Brain microvascular endothelial cell (primary cell): ENCODE results near the gene STAMBP.
"Not testable (repeated sequence)": the region's sequence is repeated elsewhere in the genome, so short reads cannot be mapped to it uniquely, and the experiment has no call there.

ENCODE experiments used
- DNase-seq: peaks from one replicate; pipeline ENCODE4 v3.0.0-alpha.2; 2020
- H3K27ac ChIP-seq: fragments of 250-450 bp; sonication (Bioruptor Pico); 2 replicates; pipeline ENCODE4 v1.5.1; 2020; ENCODE audit warnings: mild to moderate bottlenecking, moderate library complexity
- H3K27me3 ChIP-seq: fragments of 250-450 bp; sonication (Bioruptor Pico); replicated peaks from 2 replicates; pipeline ENCODE4 v1.5.1; 2020; ENCODE audit warnings: mild to moderate bottlenecking
- H3K36me3 ChIP-seq: fragments of 250-450 bp; sonication (Bioruptor Pico); replicated peaks from 2 replicates; pipeline ENCODE4 v1.5.1; 2020; ENCODE audit warnings: mild to moderate bottlenecking
- H3K4me3 ChIP-seq: 2 replicates; pipeline ENCODE4 v1.5.1; 2011; ENCODE audit warnings: low read depth, mild to moderate bottlenecking, control low read depth, low read length, moderate library complexity
- CTCF ChIP-seq: IDR thresholded peaks from 2 replicates; pipeline ENCODE4 v1.5.1; 2011; ENCODE audit warnings: low read depth, mild to moderate bottlenecking, moderate library complexity, low read length, control low read depth, inconsistent platforms; ENCODE audit errors: missing control alignments
- in situ Hi-C: cut with HindIII; loops from 2 replicates; pipeline ENCODE4 v1.10.0; 2017; ENCODE audit warnings: low sequenced_read_pairs, low pct_ligation_motif_present

Gene STAMBP

GRCh38 chr2:73862987-73863386, 34.2 kb downstream of the STAMBP start:
- Histone ChIP-seq H3K27me3 (no peaks in the 10 kb centered on the region), H3K4me3 (no peak overlapping the region), H3K36me3 (peaks cover 24% of the 10 kb centered on the region), H3K27ac (no peak overlapping the region)
- no peak for TF ChIP-seq CTCF
- in situ Hi-C loops, result no loop called here
- DNase-seq, result no peak

- H3K4me3 ChIP-seq, result no peak overlapping the region
- in situ Hi-C loops, result no loop called here
Observed at GRCh38 chr2:73868204-73868978, 39.6 kb downstream of the STAMBP start.

GRCh38 chr2:73870084-73870483, 41.3 kb downstream of the STAMBP start:
- Histone ChIP-seq H3K27ac (peak overlapping the region; percentile 62), H3K27me3 (no peaks in the 10 kb centered on the region), H3K4me3 (no peak overlapping the region), H3K36me3 (peaks cover 7% of the 10 kb centered on the region)
- in situ Hi-C loops, result no loop called here
- no peak for TF ChIP-seq CTCF
- DNase-seq, result peak; percentile 98

More at GRCh38 chr2:73868204-73868978, 39.6 kb downstream of the STAMBP start:
- Histone ChIP-seq H3K36me3 (peaks cover 13% of the 10 kb centered on the region), H3K27me3 (no peaks in the 10 kb centered on the region), H3K27ac (no peak overlapping the region)
- TF ChIP-seq CTCF, result no peak
- DNase-seq, result no peak

GRCh38 chr2:73877071-73877802, 48.5 kb downstream of the STAMBP start:
- no peak for TF ChIP-seq CTCF
- Histone ChIP-seq H3K27me3 (no peaks in the 10 kb centered on the region), H3K4me3 (no peak overlapping the region), H3K27ac (no peak overlapping the region), H3K36me3 (no peaks in the 10 kb centered on the region)
- in situ Hi-C loops, result no loop called here
- DNase-seq, result no peak

GRCh38 chr2:73877984-73878383, 49.2 kb downstream of the STAMBP start:
- in situ Hi-C loops, result not testable (repeated sequence)

GRCh38 chr2:73885406-73885805, 56.6 kb downstream of the STAMBP start:
- in situ Hi-C loops, result no loop called here
- no peaks in the 10 kb centered on the region for H3K27me3 ChIP-seq
- no peaks in the 10 kb centered on the region for H3K36me3 ChIP-seq
- H3K27ac ChIP-seq, result no peak overlapping the region
- H3K4me3 ChIP-seq, result no peak overlapping the region
- no peak for TF ChIP-seq CTCF
- DNase-seq, result no peak

More at GRCh38 chr2:73877984-73878383, 49.2 kb downstream of the STAMBP start:
- DNase-seq, H3K4me3 ChIP-seq, H3K36me3 ChIP-seq, H3K27me3 ChIP-seq, H3K27ac ChIP-seq: not testable (repeated sequence)
